HG02759 (cell line): ENCODE data around the gene JOSD2.

Source experiments
- ATAC-seq: cut with Tn5 transposase; IDR thresholded peaks from one replicate; pipeline ENCODE4 v1.9.1; 2021; ENCODE audit warnings: mild to moderate bottlenecking, moderate library complexity; ENCODE audit not compliant: unreplicated experiment

The JOSD2 gene

GRCh38 chr19:50514346-50515167 lies 3.6 kb upstream of the JOSD2 start:
- no peak for ATAC-seq

GRCh38 chr19:50513746-50514345 lies 2.9 kb upstream of the JOSD2 start, which contains the start of gene ASPDH:
Gene ASPDH, minus strand, starts transcription at chr19:50513913. Its CDS starts 90 bp downstream, at chr19:50513823.
- no peak for ATAC-seq

GRCh38 chr19:50512999-50513745 lies 2.2 kb upstream of the JOSD2 start:
- no peak for ATAC-seq

GRCh38 chr19:50512112-50512998 lies 1.4 kb upstream of the JOSD2 start:
- no peak for ATAC-seq

- no peak for ATAC-seq
Observed at GRCh38 chr19:50510700-50511068, 307 bp downstream of the JOSD2 start.

- ATAC-seq = no peak
Observed at GRCh38 chr19:50510121-50510670, 795 bp downstream of the JOSD2 start.

GRCh38 chr19:50509366-50509765 lies 1.6 kb downstream of the JOSD2 start:
- ATAC-seq = no peak

- no peak for ATAC-seq
Observed at GRCh38 chr19:50508843-50509190, 2.2 kb downstream of the JOSD2 start.

- no peak for ATAC-seq
Observed at GRCh38 chr19:50507376-50507775, 3.6 kb downstream of the JOSD2 start.

GRCh38 chr19:50506700-50507099 lies 4.3 kb downstream of the JOSD2 start:
- ATAC-seq = no peak

- no peak for ATAC-seq
Observed at GRCh38 chr19:50505856-50506611, 5.0 kb downstream of the JOSD2 start.

GRCh38 chr19:50501568-50502475 lies 9.2 kb downstream of the JOSD2 start:
- no peak for ATAC-seq

- ATAC-seq = no peak
Observed at GRCh38 chr19:50501186-50501567, 9.8 kb downstream of the JOSD2 start.

GRCh38 chr19:50500753-50501151 lies 10.2 kb downstream of the JOSD2 start:
- ATAC-seq = no peak

GRCh38 chr19:50500060-50500752 lies 10.8 kb downstream of the JOSD2 start:
- no peak for ATAC-seq

GRCh38 chr19:50498219-50499056 lies 12.6 kb downstream of the JOSD2 start:
- ATAC-seq = no peak

GRCh38 chr19:50497022-50497405 lies 14.0 kb downstream of the JOSD2 start:
- ATAC-seq = no peak
